Renal cortical epithelial cell (primary cell): ENCODE results near the gene KANSL2. TPM values are rescaled to one million over a fixed set of nuclear protein-coding genes. Genes with fewer than 3 reads are reported as not detected.
A peak's percentile ranks its signal among the peaks of the same experiment; 100 is the strongest.
"Not testable (repeated sequence)": the region's sequence is repeated elsewhere in the genome, so short reads cannot be mapped to it uniquely, and the experiment has no call there.

Experiments used
- DNase-seq: peaks from one replicate; pipeline ENCODE4 v3.0.0-alpha.2; 2011; ENCODE audit warnings: low read depth
- total RNA-seq: library from RNA; depleted of rRNA; stranded (reverse); fragments of >200 nt; gene quantifications from 2 replicates; pipeline ENCODE4 v1.2.3, GENCODE V29; 2014

The KANSL2 gene
- total RNA-seq, 1 donor from 2014 or later, result 61.7 TPM

GRCh38 chr12:48686037-48686595 is 4.1 kb upstream of the KANSL2 start:
- no peak for DNase-seq

GRCh38 chr12:48683534-48683933 is 1.5 kb upstream of the KANSL2 start:
- DNase-seq, result no peak

GRCh38 chr12:48682927-48683326 is 889 bp upstream of the KANSL2 start:
- no peak for DNase-seq

- not testable (repeated sequence) for DNase-seq
Measured at GRCh38 chr12:48682533-48682905, 481 bp upstream of the KANSL2 start.

GRCh38 chr12:48681399-48681709 is 684 bp downstream of the KANSL2 start:
- DNase-seq, result no peak

- DNase-seq, result no peak
Measured at GRCh38 chr12:48680861-48681260, 1.2 kb downstream of the KANSL2 start.

- DNase-seq, result peak; percentile 29
Measured at GRCh38 chr12:48678551-48679185, 3.4 kb downstream of the KANSL2 start.

- DNase-seq, result no peak
Measured at GRCh38 chr12:48671231-48671856, 10.7 kb downstream of the KANSL2 start.

GRCh38 chr12:48668996-48669395 is 13.0 kb downstream of the KANSL2 start:
- DNase-seq, result no peak

GRCh38 chr12:48659863-48660262 is 22.2 kb downstream of the KANSL2 start:
- no peak for DNase-seq

GRCh38 chr12:48651681-48652080 is 30.4 kb downstream of the KANSL2 start:
- DNase-seq, result no peak

- DNase-seq, result not testable (repeated sequence)
Measured at GRCh38 chr12:48645354-48645753, 36.7 kb downstream of the KANSL2 start.

- no peak for DNase-seq
Measured at GRCh38 chr12:48643011-48643410, 39.0 kb downstream of the KANSL2 start.

GRCh38 chr12:48641752-48642555 is 40.1 kb downstream of the KANSL2 start:
- not testable (repeated sequence) for DNase-seq

- no peak for DNase-seq
Measured at GRCh38 chr12:48640854-48641253, 41.2 kb downstream of the KANSL2 start.

GRCh38 chr12:48640428-48640827 is 41.6 kb downstream of the KANSL2 start:
- no peak for DNase-seq

- peak; percentile 4 for DNase-seq
Measured at GRCh38 chr12:48631071-48631470, 51.0 kb downstream of the KANSL2 start.

GRCh38 chr12:48630346-48630745 is 51.7 kb downstream of the KANSL2 start:
- no peak for DNase-seq

GRCh38 chr12:48629541-48629940 is 52.5 kb downstream of the KANSL2 start:
- no peak for DNase-seq

- DNase-seq, result peak; percentile 7
Measured at GRCh38 chr12:48627556-48627955, 54.5 kb downstream of the KANSL2 start.

GRCh38 chr12:48622997-48623396 is 59.0 kb downstream of the KANSL2 start:
- DNase-seq, result not testable (repeated sequence)

GRCh38 chr12:48618541-48618940 is 63.5 kb downstream of the KANSL2 start:
- peak; percentile 68 for DNase-seq

GRCh38 chr12:48615681-48616080 is 66.4 kb downstream of the KANSL2 start:
- no peak for DNase-seq
